KBM-7 (cell line): Measurements from ENCODE around the gene MRPL12.
"Not testable (repeated sequence)": the region's sequence is repeated elsewhere in the genome, so short reads cannot be mapped to it uniquely, and the experiment has no call there.

Source experiments
- DNase-seq: peaks from one replicate; pipeline ENCODE4 v3.0.0-alpha.2; 2015
- in situ Hi-C: fragments of 300-500 bp; cut with MboI; formaldehyde crosslinking; loops from 2 replicates; pipeline ENCODE4 v1.14.3; 2020; ENCODE audit warnings: low sequenced_read_pairs, low pct_unique_long_range_greater_than_20kb, mixed read lengths

Gene MRPL12

GRCh38 chr17:81733507-81734404 lies 30.6 kb downstream of the MRPL12 start:
- DNase-seq: peak; percentile 77
- in situ Hi-C loops: no loop called here

GRCh38 chr17:81734405-81735263 lies 31.5 kb downstream of the MRPL12 start:
- no peak for DNase-seq
- in situ Hi-C loops: no loop called here

GRCh38 chr17:81735264-81736102 lies 32.3 kb downstream of the MRPL12 start:
- in situ Hi-C loops: no loop called here
- peak; percentile 91 for DNase-seq

GRCh38 chr17:81737947-81738800 lies 35.0 kb downstream of the MRPL12 start:
- in situ Hi-C loops: no loop called here
- no peak for DNase-seq

GRCh38 chr17:81738801-81739393 lies 35.7 kb downstream of the MRPL12 start:
- in situ Hi-C loops: no loop called here
- DNase-seq: no peak

- DNase-seq, in situ Hi-C loops: not testable (repeated sequence)
Observed at GRCh38 chr17:81739593-81739992, 36.4 kb downstream of the MRPL12 start.

- no peak for DNase-seq
- in situ Hi-C loops: no loop called here
Observed at GRCh38 chr17:81740395-81740961, 37.3 kb downstream of the MRPL12 start.

GRCh38 chr17:81741049-81741593 lies 38.0 kb downstream of the MRPL12 start:
- in situ Hi-C loops: no loop called here

GRCh38 chr17:81741594-81742452 lies 38.7 kb downstream of the MRPL12 start:
- no peak for DNase-seq
- in situ Hi-C loops: no loop called here

More at GRCh38 chr17:81741049-81741593, 38.0 kb downstream of the MRPL12 start:
- DNase-seq: no peak
